ENCODE results near the gene EYS. TPM values are rescaled to one million over a fixed set of nuclear protein-coding genes. Genes with fewer than 3 reads are reported as not detected.
A peak's percentile ranks its signal among the peaks of the same experiment; 100 is the strongest.

Gene EYS
- polyA plus RNA-seq, 3 donors: 0.69 to 0.79 (median 0.70) TPM

GRCh38 chr6:64335195-64335594 is 1371.8 kb downstream of the EYS start:
- DNase-seq (ENCODE audit: extremely low read depth in 1 of 11, low read depth in 9 of 11, low spot score in 4 of 11): no peak

- DNase-seq (ENCODE audit: extremely low read depth in 1 of 11, low read depth in 9 of 11, low spot score in 4 of 11): no peak
Observed at GRCh38 chr6:64334636-64335035, 1372.4 kb downstream of the EYS start.

- peak; percentile 10 to 58 (median 43) for DNase-seq (ENCODE audit: extremely low read depth in 1 of 11, low read depth in 9 of 11, low spot score in 4 of 11)
Observed at GRCh38 chr6:64330694-64331307, 1376.2 kb downstream of the EYS start.

- no peak for DNase-seq (ENCODE audit: extremely low read depth in 1 of 11, low read depth in 9 of 11, low spot score in 4 of 11)
Observed at GRCh38 chr6:64326939-64327338, 1380.1 kb downstream of the EYS start.

GRCh38 chr6:64325093-64325492 is 1381.9 kb downstream of the EYS start:
- DNase-seq (ENCODE audit: extremely low read depth in 1 of 11, low read depth in 9 of 11, low spot score in 4 of 11): no peak

GRCh38 chr6:64310214-64310613 is 1396.8 kb downstream of the EYS start:
- no peak for DNase-seq (ENCODE audit: extremely low read depth in 1 of 11, low read depth in 9 of 11, low spot score in 4 of 11)

GRCh38 chr6:64301307-64302236 is 1405.5 kb downstream of the EYS start:
- no peak for DNase-seq (ENCODE audit: extremely low read depth in 1 of 11, low read depth in 9 of 11, low spot score in 4 of 11)

GRCh38 chr6:64299176-64299575 is 1407.8 kb downstream of the EYS start:
- DNase-seq (ENCODE audit: extremely low read depth in 1 of 11, low read depth in 9 of 11, low spot score in 4 of 11): no peak

GRCh38 chr6:64294034-64294433 is 1413.0 kb downstream of the EYS start:
- DNase-seq (ENCODE audit: extremely low read depth in 1 of 11, low read depth in 9 of 11, low spot score in 4 of 11): no peak

GRCh38 chr6:64293298-64293697 is 1413.7 kb downstream of the EYS start:
- DNase-seq (ENCODE audit: extremely low read depth in 1 of 11, low read depth in 9 of 11, low spot score in 4 of 11): no peak

GRCh38 chr6:64290867-64291266 is 1416.2 kb downstream of the EYS start:
- no peak for DNase-seq (ENCODE audit: extremely low read depth in 1 of 11, low read depth in 9 of 11, low spot score in 4 of 11)

GRCh38 chr6:64289931-64290330 is 1417.1 kb downstream of the EYS start:
- DNase-seq (ENCODE audit: extremely low read depth in 1 of 11, low read depth in 9 of 11, low spot score in 4 of 11): no peak

- no peak for DNase-seq (ENCODE audit: extremely low read depth in 1 of 11, low read depth in 9 of 11, low spot score in 4 of 11)
Observed at GRCh38 chr6:64288351-64288750, 1418.7 kb downstream of the EYS start.

- DNase-seq (ENCODE audit: extremely low read depth in 1 of 11, low read depth in 9 of 11, low spot score in 4 of 11): no peak
Observed at GRCh38 chr6:64281167-64281566, 1425.9 kb downstream of the EYS start.

GRCh38 chr6:64280569-64280968 is 1426.5 kb downstream of the EYS start:
- DNase-seq (ENCODE audit: extremely low read depth in 1 of 11, low read depth in 9 of 11, low spot score in 4 of 11): peak in 4 of 11 donors; percentile 5 to 7 (median 6)

- no peak for DNase-seq (ENCODE audit: extremely low read depth in 1 of 11, low read depth in 9 of 11, low spot score in 4 of 11)
Observed at GRCh38 chr6:64270083-64270482, 1436.9 kb downstream of the EYS start.

GRCh38 chr6:64266351-64266821 is 1440.6 kb downstream of the EYS start:
- no peak for DNase-seq (ENCODE audit: extremely low read depth in 1 of 11, low read depth in 9 of 11, low spot score in 4 of 11)

- DNase-seq (ENCODE audit: extremely low read depth in 1 of 11, low read depth in 9 of 11, low spot score in 4 of 11): no peak
Observed at GRCh38 chr6:64263778-64264177, 1443.2 kb downstream of the EYS start.

- DNase-seq (ENCODE audit: extremely low read depth in 1 of 11, low read depth in 9 of 11, low spot score in 4 of 11): no peak
Observed at GRCh38 chr6:64259372-64259771, 1447.7 kb downstream of the EYS start.

- no peak for DNase-seq (ENCODE audit: extremely low read depth in 1 of 11, low read depth in 9 of 11, low spot score in 4 of 11)
Observed at GRCh38 chr6:64258752-64259151, 1448.3 kb downstream of the EYS start.
